Bone marrow (tissue), 2 donors: ENCODE data around the gene ELL.

Experiments
- DNase-seq, 2 donors: peaks; one replicate each; lab custom pipeline; 2025; lab: John Stamatoyannopoulos, UW

The ELL gene

GRCh38 chr19:18397242-18398202 lies 124.3 kb downstream of the ELL start, which contains the start of gene LRRC25:
LRRC25 (minus strand) TSS chr19:18397622; CDS start chr19:18396963, 659 bp downstream.
- DNase-seq: peak; percentile 53 to 82

GRCh38 chr19:18396471-18397241 lies 125.2 kb downstream of the ELL start:
- DNase-seq: no peak

GRCh38 chr19:18393836-18394235 lies 128.0 kb downstream of the ELL start:
- peak in 1 of 2 donors; percentile 26 for DNase-seq

- DNase-seq: no peak
Measured at GRCh38 chr19:18392926-18393325, 128.9 kb downstream of the ELL start.
